Kidney tubule cell (primary cell): Measurements from ENCODE around the gene MARCHF3.
"Not testable (repeated sequence)": the region's sequence is repeated elsewhere in the genome, so short reads cannot be mapped to it uniquely, and the experiment has no call there.

Experiments used
- DNase-seq: peaks from one replicate; pipeline ENCODE4 v3.0.0-alpha.2; 2018; ENCODE audit warnings: low spot score

MARCHF3 gene, protein sequence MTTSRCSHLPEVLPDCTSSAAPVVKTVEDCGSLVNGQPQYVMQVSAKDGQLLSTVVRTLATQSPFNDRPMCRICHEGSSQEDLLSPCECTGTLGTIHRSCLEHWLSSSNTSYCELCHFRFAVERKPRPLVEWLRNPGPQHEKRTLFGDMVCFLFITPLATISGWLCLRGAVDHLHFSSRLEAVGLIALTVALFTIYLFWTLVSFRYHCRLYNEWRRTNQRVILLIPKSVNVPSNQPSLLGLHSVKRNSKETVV

DNA sequence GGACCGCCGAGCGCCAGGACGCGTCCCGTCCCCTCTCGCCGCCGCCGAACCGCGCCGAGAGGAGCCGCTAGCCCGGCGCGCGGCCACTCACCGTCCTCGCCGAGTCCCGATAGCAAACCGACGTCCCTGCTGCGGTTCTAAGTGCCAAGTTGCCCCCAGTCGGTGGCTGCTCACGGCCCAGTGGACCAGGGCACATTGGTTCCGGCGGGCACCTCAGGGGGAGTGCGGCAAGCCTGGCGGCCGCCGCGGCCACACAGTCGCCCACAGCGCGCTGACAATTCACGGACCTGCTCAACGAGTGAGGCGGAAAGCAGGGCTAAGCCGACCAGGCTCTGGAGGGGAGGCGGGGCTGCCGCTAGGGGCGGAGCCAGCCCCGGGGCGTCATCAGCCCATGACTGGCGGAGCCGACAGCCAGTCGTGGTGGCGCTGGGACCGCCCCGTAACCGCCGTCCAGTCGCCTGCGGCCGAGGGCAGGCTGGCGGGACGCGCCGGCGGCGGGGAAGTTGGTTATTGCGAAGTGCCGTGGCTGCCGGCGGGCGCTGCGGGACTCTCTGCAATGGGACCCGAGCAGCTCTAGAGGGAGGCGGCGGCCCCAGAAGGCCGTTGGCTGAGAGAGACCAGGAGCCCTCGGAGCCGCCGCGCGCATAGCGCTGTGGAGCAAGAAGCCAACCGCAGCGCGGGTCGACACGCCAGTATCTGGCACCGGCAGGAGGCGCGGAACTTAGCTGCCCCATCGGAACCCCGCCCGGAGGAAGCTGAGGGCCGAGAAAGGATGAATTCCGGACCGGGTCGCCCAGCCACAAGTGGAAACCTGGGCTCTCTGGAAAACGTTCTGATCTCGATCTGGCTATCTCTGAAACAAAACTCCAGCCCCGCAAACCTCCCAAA lies at the start of gene MARCHF3:
MARCHF3 (minus strand) TSS at position 300 of the 888 bp plus-strand sequence. CDS start 112,387 bp downstream, outside the sequence.
- DNase-seq, result peak; percentile 95

DNA sequence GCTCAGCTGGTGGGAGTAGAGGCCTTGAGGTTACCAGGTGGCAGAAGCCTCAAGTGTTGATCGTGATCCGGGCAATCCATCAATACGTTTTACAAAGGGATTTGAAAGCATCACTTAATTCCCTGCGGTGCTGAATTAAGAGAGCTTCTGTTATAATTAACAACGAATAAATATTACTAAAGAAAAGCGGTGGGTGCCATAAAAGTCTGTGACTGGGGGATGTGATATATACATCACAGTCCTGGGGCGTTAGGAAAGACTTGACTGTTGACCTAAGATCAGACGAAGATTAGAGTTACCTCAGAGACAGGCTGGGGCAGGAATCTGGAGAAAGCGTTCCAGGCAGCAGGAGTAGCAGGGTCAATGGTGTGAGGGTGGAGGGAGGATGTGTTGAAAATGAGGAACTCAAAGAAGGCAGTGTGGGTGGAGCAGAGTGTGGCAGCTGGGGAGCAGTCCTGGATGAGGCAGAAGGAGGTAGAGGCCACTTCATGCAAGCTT lies 49.7 kb upstream of the MARCHF3 start:
- no peak for DNase-seq

DNA sequence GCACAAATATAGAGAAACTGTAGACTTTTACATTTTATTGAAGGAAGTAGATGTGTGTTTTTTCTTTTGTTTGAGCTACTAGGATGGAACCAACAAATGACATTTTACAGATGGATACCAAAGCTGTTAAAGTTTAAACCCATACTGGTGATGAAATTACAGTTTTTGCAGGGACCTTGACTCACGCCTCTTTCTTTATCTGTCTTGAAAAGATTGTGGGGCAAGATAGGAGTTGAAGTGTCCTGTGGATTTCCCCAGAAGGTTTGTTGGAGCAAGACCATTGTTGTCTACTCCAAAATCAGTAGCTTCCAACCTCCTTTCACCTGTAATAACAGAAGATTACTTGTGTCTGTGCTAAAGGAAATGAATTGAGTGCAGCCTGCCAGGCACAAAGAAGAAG lies 47.0 kb upstream of the MARCHF3 start:
- DNase-seq, result peak; percentile 65

DNA sequence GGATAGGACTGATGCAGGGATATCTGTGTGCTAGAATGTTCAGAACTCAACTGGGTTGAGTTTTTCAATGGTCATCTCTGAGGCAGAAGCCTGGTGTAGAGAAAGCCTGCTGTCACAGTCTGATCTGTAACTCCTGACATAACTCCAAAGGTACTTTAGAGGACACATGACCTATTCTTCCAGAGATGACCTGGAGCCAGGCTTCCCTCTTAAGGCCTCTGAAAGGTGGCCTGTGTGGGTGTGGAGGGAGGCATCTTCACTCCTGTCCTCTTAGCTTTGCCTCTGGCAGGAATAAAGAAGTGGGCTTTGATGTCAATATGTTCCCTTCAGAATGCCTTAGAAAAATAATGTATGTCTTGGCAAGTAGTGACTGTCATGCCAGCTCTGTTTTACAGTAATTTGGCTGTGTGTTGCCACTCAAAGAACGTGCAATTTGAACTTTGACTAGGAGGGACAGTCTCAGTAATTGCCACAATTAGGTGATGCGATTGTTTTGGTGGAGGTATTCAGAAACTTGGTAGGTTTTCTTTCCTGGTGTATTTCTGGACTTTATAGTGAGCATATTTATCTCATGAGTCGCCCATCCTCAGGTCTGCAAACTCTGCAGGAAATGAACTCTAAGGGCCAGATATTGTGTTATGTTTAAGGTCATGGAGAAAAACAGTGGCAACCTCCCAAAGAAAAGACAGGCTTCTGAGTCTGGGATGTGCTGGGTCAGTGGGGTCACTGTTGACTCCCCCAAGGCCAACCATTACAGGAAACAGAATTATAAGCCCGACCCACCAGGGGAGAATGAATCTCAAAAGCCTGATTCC lies 46.2 kb upstream of the MARCHF3 start:
- DNase-seq, result peak; percentile 79

DNA sequence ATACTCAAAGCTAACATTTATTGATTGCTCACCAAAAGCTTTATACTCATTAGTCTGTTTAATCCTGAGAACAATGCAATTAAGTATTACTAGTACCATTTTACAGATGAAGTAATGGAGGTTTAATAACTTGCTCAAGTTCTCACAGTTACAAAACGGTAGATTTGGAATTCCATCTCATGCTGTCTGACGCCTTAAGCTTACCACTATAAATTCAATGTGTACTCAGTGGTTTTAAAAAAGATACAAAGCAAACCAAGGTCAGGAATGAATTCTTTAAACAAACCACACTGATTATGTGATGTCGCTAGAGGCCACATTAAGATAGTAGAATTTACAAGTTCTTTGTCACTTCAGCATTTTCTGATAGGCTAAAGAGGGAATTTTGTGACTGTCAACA lies 44.1 kb upstream of the MARCHF3 start:
- DNase-seq, result no peak

DNA sequence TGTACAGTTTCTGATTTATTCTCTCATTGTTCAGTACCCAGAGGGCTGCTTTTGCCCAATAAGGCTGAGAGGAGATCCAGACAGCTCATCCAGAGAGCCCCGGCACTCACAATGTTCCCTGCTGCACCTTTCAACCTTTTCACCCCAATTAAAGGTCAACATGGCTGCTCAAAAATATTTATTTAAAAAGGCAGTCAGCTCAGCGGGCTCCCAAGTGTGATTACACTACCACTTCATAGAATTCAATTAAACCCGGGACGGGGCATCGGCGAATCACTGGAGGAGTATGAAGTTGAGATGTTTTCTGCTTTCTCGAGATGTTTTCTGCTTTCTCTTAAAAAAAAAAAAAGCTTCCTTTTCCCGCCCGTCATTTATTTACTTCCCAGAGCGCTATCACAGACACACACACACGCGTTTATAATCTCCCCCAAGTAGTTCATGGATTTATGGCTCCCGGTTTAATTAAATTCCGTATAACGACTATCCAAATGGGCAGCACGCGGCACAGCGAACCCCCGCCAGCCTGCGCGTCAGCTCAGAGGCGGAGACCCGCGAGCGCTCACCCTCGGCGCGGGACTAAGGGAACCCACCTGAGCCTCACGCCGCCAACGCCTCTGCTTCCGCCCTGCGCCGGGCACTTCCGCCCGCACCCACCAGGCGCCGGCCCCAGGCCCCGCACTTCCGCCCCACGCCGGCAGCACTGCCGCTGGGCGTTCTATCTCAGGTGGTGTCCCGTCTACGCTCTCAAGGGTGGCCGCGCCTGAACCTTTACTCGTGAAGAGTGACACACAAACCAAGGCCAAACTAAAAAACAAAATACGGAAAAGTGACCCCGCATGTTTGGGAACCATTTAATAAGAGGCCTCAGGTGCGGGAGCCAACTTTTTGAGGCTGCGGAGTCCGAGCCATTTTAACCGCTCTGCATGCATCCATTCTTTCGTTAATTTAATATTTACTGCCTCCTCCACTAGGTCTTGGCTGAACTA lies 42.8 kb upstream of the MARCHF3 start, which contains the start of gene C5orf63:
C5orf63 (minus strand) TSS at position 642 of the 986 bp plus-strand sequence. CDS start 14,507 bp downstream, outside the sequence.
- peak; percentile 78 for DNase-seq

DNA sequence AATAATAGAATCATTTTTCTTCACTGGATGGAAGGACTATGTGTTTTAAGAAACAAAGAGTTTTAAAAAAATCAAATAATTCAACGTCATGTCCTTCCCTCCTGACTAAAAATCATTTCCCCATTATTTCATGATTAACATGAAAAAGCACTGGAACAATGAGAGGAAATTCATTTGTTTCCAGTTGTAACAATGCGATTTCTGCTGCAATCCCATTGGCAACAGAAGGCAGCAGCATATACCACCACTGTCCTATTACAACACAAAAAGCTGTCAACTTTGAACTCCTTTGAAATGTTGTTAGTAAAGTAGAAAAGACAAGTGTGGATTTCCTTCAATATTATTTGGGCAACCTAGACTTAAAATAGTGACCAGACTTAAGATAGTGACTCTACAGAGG lies 39.9 kb upstream of the MARCHF3 start:
- DNase-seq, result no peak

DNA sequence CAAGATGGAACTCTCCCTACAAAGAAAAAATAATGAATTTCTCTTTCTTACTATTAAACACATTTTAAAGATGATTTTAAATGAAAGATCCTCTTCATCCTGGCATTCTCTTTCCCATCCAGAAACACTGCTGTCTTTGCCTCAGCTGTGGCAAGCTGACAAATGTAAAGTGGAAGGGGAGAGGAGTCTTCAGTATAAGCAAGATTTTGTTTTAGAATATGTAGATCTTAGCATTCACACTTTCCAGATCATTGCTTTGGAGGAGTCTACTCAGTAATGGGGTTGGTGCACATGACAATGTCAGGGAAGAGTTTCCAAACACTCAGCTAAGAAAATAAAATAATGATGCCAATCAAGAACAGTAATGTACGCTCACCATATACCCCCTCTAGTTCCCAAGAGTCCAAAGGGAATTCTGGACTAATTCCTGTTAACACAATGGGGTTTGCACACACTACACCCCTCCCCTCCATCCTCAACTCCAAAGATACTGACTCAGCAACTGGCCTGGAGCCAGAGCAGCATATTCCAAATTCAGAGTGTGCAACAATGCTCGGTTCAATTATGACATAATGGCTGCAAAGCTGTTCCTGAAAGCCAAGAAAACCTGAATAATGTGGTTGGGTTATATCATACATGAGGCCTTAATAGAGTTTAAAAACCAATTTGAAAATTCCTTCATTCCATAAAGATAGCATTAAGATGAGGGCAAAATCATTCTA lies 38.3 kb upstream of the MARCHF3 start:
- DNase-seq, result peak; percentile 74

DNA sequence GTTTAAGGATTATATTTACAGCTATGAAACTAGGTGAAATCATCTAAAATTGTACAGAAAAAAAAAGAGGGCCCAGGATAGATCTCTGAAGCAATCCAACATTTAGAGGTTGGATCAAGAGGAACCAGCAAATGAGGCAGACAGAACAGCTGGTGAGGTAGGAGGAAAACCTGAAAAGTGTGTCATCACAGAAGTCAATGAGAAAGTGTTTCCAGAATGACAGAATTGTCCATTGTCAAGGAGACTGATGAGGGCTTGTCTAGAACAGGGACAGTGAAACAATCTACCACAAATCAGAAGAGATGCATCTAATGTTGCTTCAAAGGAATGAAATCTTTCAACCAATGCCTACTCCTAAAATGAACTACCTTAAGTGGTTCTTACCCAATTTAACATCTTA lies 36.4 kb upstream of the MARCHF3 start:
- no peak for DNase-seq

DNA sequence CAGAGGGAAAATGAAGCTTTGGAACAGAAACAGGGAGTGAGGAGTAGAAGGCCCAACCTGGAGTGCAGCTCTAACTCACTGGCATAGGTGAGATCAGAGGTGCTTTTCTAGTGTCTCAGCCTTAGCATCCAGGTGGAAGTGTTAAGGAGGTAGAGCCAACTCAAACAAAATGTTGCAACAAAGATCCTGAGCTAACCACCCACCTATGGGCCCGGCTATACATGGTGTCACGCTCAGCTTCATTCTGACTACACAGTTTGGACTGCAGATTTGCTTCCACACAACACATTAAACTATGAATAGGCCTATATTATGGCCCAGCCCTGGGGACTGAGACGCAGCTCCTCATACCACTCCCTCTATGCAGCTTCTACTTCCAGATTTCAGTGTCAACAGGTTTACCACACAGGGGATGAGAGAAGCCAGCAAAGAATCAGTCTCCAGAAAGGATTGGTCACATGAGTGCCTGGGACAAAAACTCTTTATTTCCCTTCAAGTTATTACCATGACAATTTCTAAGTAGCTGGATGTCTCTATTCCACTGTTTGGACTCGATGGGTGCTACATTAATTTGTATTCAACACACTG lies 34.0 kb upstream of the MARCHF3 start:
- no peak for DNase-seq

DNA sequence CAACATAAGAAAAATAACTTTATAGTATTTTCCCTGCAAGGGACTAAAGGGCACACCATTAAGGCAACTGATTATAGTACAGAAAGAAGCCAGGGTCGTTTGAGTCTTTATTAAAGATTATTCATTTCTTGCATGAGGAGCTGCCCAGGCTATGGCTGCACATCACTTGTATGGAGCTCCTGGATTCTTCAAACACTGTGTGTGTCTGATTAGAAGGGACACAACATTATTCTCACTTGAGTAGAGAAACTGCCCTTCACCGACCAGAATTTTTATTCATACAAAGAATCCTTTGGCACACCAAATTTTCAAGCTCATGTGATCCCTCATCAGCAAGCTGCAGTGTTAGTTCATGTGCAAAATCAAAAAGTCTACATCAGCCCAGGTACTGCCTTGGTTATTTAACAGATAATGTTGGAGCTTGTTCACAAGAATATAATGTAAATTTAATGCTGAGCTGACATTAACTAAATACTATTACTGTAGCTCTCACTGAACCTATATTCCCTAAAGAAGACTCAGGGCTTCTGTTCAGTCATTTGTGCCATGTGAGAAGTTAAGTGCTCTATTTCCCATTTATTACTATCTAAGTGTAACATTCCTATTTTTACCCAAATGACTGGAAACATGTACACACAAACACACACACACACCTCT lies 33.0 kb upstream of the MARCHF3 start:
- DNase-seq, result no peak

DNA sequence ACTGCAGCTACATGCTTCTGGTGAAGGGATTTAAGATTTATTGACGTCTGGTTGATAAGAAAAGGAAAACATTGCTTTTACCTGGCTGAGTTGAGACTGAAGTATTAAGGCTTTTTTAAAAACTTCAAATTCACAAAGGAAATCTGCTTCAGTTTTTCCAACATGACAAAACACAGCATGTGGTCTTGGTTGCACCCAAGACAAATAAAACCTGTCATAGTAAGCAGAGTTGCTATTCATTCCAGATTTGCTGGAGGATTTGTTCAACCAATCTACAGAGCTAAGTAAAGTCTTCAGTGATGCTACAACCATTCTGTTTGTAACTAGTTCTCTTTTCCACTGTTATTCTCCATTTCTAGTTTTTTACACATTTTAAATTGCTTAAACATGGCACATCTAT lies 31.6 kb upstream of the MARCHF3 start:
- no peak for DNase-seq

DNA sequence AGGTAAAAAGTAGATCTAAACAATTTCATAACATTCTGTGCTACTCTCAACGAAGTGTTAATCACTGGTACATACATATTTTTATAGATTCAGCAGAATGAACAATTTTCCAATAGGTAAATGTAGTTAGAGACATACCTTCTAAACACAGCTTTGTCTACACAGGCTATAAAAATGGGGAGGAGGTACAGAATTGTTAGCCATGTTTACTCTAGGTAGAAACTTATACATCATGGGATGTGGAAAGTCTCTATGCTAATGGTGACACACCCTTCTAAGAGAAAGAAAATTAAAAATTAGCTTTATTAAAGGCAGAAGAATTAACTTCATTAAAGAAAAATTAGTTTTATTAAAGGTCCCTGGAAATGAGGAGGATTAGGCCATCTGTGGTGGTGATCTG lies 31.2 kb upstream of the MARCHF3 start:
- no peak for DNase-seq

DNA sequence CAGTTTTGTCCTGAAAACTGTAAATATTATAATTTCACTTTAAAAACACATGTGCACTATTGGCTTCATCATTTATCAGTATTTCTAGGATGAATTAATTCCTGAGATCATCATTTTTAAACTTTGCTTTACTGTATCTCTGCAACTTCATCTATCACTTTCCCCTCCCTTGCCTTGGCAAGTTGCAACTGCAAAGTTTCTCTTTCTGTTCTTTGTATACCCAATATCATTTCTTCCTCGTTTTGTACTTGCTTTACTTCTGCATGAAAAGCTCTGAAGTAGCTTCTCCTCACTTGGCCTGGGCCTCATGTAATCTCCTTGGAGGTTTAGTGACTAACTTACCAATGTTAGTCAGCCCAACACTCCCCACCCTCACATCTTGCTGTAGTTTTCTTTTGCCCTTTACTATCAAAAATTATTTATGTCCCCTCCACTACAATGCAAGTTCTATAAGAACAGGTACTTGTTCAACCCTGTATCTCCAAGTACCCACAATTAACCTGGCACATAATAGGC lies 30.2 kb upstream of the MARCHF3 start:
- no peak for DNase-seq

DNA sequence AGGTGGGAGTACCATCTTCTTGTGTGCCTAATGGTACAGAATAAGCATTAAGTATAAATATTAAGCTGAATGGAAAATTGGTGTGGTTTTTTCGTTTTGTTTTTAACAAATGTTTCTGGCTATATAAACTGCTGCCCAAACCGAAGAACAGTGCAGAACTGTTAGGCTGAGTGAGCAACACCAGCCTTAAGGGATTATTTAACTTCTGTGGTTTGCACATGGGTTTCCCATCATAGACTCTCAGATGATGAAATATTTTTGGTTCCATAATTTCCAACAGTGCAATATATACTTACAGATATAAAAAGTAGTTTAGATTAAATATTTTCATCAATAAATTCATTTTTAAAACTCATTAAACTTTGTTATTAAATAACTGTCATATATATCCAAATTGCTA lies 26.5 kb upstream of the MARCHF3 start:
- DNase-seq, result no peak

DNA sequence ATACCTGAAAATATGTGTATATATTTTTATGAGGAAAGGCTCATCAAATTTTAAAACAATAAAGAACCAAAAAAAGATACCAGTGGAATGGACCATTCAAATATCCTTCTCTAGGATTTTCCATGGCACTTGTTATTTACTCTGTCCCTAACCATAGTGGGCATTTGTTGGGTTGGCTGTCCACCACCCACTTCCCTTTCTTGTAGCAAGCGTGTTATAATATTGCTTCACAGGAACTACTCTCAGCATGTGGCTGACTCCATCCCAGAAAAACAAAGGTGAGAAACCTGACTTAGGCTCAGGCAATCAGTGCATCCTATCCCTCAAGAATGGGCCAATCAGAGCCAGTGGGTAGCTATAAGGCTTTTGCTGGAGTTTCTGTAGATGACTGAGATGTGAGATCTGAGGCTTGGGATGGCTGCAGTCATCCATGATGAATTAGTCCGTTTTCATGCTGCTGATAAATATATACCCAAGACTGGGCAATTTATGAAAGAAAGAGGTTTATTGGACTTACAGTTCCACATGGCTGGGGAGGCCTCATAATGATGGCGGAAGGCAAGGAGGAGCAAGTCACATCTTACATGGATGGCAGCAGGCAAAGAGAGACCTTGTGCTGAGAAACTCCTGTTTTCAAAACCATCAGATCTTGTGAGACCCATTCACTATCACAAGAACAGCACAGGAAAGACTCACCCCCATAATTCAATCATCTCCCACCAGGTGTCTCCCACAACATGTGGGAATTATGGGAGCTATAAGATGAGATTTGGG lies 25.7 kb upstream of the MARCHF3 start:
- DNase-seq, result no peak

DNA sequence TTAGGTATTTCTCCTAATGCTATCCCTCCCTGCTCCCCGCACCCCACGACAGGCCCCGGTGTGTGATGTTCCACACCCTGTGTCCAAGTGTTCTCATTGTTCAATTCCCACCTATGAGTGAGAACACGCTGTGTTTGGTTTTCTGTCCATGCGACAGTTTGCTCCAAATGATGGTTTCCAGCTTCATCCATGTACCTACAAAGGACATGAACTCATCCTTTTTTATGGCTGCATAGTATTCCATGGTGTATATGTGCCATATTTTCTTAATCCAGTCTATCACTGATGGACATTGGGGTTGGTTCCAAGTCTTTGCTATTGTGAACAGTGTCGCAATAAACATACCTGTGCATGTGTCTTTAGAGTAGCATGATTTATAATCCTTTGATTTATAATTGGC lies 23.2 kb upstream of the MARCHF3 start:
- DNase-seq, result not testable (repeated sequence)

DNA sequence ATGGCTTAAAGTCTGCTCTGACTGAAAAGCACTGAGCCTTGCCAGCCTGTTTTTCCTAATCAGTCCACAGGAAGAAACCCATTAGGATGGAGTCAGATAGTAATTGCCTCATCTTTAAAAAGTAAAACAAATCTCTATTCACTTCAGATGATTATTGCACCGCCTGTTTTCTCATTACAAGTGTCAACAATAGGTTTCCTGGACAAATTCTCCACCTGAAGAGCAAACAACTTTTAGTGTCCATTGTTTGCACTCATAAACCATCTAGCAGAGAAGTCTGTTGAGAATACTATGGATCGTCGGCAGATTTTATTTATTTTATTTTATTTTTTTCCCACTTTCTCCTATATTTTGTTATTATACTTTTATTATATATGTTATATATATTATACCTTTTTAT lies 22.7 kb upstream of the MARCHF3 start:
- DNase-seq, result no peak
